SU-DHL-6 (cell line): ENCODE measurements around the gene PLSCR3.

ENCODE experiments used
- EZH2phosphoT487 ChIP-seq: fragments of 200-600 bp; sonication (generic), shearing (Covaris generic); conservative IDR thresholded peaks from 2 replicates; pipeline ENCODE4 v1.6.1; 2018; ENCODE audit warnings: mild to moderate bottlenecking, antibody characterized with exemption, low read length, moderate library complexity, mixed read lengths
- TF ChIP-seq, protein P1 (sequence below): fragments of 200-600 bp; sonication (generic); IDR thresholded peaks from one replicate; pipeline ENCODE4 v1.5.1; 2017; ENCODE audit warnings: antibody characterized with exemption, mild to moderate bottlenecking, low read length, moderate library complexity; ENCODE audit not compliant: insufficient read depth, poor library complexity, severe bottlenecking

- no peak for TF ChIP-seq EZH2phosphoT487
- TF ChIP-seq, protein P1, sequence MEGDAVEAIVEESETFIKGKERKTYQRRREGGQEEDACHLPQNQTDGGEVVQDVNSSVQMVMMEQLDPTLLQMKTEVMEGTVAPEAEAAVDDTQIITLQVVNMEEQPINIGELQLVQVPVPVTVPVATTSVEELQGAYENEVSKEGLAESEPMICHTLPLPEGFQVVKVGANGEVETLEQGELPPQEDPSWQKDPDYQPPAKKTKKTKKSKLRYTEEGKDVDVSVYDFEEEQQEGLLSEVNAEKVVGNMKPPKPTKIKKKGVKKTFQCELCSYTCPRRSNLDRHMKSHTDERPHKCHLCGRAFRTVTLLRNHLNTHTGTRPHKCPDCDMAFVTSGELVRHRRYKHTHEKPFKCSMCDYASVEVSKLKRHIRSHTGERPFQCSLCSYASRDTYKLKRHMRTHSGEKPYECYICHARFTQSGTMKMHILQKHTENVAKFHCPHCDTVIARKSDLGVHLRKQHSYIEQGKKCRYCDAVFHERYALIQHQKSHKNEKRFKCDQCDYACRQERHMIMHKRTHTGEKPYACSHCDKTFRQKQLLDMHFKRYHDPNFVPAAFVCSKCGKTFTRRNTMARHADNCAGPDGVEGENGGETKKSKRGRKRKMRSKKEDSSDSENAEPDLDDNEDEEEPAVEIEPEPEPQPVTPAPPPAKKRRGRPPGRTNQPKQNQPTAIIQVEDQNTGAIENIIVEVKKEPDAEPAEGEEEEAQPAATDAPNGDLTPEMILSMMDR = peak; percentile 47
These were observed 42.4 kb upstream of the PLSCR3 start for GRCh38 chr17:7436556-7437368.
